Measurements from ENCODE around the gene NEURL1B. TPM values are rescaled to one million over a fixed set of nuclear protein-coding genes. Genes with fewer than 3 reads are reported as not detected.
A peak's percentile ranks its signal among the peaks of the same experiment; 100 is the strongest.

Gene NEURL1B
- total RNA-seq, 4 donors from 2014 or later = 21.7 to 59.9 (median 41.5) TPM

- 30 to 32% methylated on average over 2 to 3 of the region's 6 CpGs for WGBS, 2 donors (ENCODE audit: low coverage in 1 of 2)
- ATAC-seq = no peak
- peak overlapping the region in 1 of 2 donors; percentile 97 for H3K4me3 ChIP-seq
- no peaks in the 10 kb centered on the region for H3K9me3 ChIP-seq
- TF ChIP-seq POLR2A (IDR thresholded peaks at IDR 0.05) (no peak), POLR2AphosphoS5 (IDR thresholded peaks at IDR 0.05) (no peak), EP300 (IDR thresholded peaks at IDR 0.05) (no peak), CTCF (IDR thresholded peaks at IDR 0.05) (no peak)
- peaks cover 0 to 4% of the 10 kb centered on the region in 2 donors for H3K36me3 ChIP-seq
- no peaks in the 10 kb centered on the region for H3K27me3 ChIP-seq
- H3K27ac ChIP-seq = peak overlapping the region in 3 of 4 donors; percentile 89 to 95 (median 94)
- H3K4me1 ChIP-seq = peaks cover 2 to 92% (median 52%) of the 10 kb centered on the region in 3 donors
Measured at GRCh38 chr5:172644266-172644665, 3.2 kb downstream of the NEURL1B start.

GRCh38 chr5:172644711-172645110 lies 3.6 kb downstream of the NEURL1B start:
- Histone ChIP-seq H3K27me3 (no peaks in the 10 kb centered on the region), H3K9me3 (no peaks in the 10 kb centered on the region), H3K4me1 (peaks cover 2 to 96% (median 52%) of the 10 kb centered on the region in 3 donors), H3K27ac (peak overlapping the region in 3 of 4 donors; percentile 89 to 95 (median 94)), H3K4me3 (peak overlapping the region in 1 of 2 donors; percentile 97), H3K36me3 (peaks cover 0 to 4% of the 10 kb centered on the region in 2 donors)
- WGBS, 2 donors (ENCODE audit: low coverage in 1 of 2) = 51 to 54% methylated on average over 5 to 8 of the region's 8 CpGs
- ATAC-seq = no peak
- TF ChIP-seq POLR2AphosphoS5 (IDR thresholded peaks at IDR 0.05) (no peak), POLR2A (IDR thresholded peaks at IDR 0.05) (no peak), CTCF (IDR thresholded peaks at IDR 0.05) (no peak), EP300 (IDR thresholded peaks at IDR 0.05) (no peak)

- Histone ChIP-seq H3K4me3 (peak overlapping the region in 1 of 2 donors; percentile 97), H3K9me3 (no peaks in the 10 kb centered on the region), H3K27ac (peak overlapping the region in 3 of 4 donors; percentile 89 to 95 (median 94)), H3K36me3 (peaks cover 0 to 4% of the 10 kb centered on the region in 2 donors), H3K27me3 (no peaks in the 10 kb centered on the region), H3K4me1 (peaks cover 2 to 97% (median 54%) of the 10 kb centered on the region in 3 donors)
- ATAC-seq = no peak
- TF ChIP-seq EP300 (IDR thresholded peaks at IDR 0.05) (no peak), POLR2AphosphoS5 (IDR thresholded peaks at IDR 0.05) (no peak), POLR2A (IDR thresholded peaks at IDR 0.05) (no peak), CTCF (IDR thresholded peaks at IDR 0.05) (no peak)
- 54 to 61% methylated on average over 8 to 10 of the region's 11 CpGs for WGBS, 2 donors (ENCODE audit: low coverage in 1 of 2)
Measured at GRCh38 chr5:172645271-172646055, 4.4 kb downstream of the NEURL1B start.

- H3K27ac ChIP-seq = peak overlapping the region in 3 of 4 donors; percentile 89 to 95 (median 94)
- peaks cover 0 to 99% (median 53%) of the 10 kb centered on the region in 3 donors for H3K4me1 ChIP-seq
- H3K9me3 ChIP-seq = no peaks in the 10 kb centered on the region
- H3K36me3 ChIP-seq = peaks cover 0 to 4% of the 10 kb centered on the region in 2 donors
- peak; percentile 75 for ATAC-seq
- TF ChIP-seq POLR2AphosphoS5 (IDR thresholded peaks at IDR 0.05) = no peak
- peak in 3 of 4 experiments; percentile 56 to 67 (median 57) for TF ChIP-seq CTCF (IDR thresholded peaks at IDR 0.05)
- 0% methylated on average over 2 of the region's 10 CpGs; no CpG with 5 or more reads in 1 of the 2 donors for WGBS, 2 donors (ENCODE audit: low coverage in 1 of 2)
- H3K4me3 ChIP-seq = peak overlapping the region in 1 of 2 donors; percentile 9
- H3K27me3 ChIP-seq = no peaks in the 10 kb centered on the region
Measured at GRCh38 chr5:172646716-172647285, 5.7 kb downstream of the NEURL1B start.

Data from gastroesophageal sphincter (tissue), 4 donors.